ENCODE measurements around the gene ARMC9.
"Not testable (repeated sequence)": the region's sequence is repeated elsewhere in the genome, so short reads cannot be mapped to it uniquely, and the experiment has no call there.

Gene ARMC9, protein sequence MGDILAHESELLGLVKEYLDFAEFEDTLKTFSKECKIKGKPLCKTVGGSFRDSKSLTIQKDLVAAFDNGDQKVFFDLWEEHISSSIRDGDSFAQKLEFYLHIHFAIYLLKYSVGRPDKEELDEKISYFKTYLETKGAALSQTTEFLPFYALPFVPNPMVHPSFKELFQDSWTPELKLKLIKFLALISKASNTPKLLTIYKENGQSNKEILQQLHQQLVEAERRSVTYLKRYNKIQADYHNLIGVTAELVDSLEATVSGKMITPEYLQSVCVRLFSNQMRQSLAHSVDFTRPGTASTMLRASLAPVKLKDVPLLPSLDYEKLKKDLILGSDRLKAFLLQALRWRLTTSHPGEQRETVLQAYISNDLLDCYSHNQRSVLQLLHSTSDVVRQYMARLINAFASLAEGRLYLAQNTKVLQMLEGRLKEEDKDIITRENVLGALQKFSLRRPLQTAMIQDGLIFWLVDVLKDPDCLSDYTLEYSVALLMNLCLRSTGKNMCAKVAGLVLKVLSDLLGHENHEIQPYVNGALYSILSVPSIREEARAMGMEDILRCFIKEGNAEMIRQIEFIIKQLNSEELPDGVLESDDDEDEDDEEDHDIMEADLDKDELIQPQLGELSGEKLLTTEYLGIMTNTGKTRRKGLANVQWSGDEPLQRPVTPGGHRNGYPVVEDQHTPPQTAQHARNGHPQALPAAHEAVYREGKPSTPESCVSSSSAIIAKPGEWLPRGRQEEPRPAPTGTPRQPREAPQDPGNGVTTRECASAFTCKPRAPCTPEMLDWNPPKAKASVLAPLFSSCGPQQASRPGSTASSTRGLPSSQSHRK

DNA sequence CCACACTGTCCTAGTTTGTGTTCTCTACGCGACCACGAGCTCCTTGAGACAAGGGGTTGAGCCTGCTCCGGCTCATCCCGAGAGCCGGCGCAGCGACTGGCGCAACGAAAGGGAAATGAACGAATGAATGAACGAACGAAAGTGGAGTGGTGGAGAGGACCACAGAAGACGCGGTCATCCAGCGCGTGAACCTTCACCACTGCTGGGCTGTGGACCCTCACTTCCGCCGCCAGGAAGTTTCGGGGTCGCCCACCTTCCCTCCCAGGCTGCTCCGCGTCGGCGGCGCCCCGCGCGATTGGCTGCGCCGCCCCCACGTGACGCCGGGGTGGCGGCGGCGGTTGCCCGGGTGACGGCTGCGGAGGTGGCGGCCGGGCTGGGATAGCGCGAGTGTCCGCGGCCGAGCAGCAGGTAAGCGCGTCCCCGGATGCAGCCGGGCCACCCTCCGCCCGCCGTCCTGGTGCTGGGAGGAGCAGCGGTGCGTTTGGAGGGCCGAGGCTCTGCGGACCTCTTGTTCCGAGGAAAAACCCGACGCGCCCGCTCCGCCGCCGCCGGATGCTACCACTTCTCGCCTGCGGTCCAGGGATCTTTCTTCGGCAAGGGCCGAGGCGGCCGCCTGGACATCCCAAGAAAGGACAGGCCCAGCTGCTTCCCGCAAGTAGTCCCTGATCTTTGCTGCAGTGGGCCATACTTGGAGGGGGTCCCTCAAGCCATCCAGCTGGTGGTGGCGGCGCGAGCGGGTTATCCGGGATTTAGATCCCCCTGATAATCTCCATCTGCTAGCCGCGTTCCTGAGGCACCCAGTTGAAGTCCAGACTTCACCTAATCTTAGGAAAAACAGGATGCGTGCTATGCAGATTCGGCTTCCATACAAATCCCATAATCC, at the start of gene ARMC9:
Gene ARMC9, plus strand, starts transcription at position 341 of the 883 bp plus-strand sequence. CDS start 7,608 bp downstream, outside the sequence.
- DNase-seq = peak; percentile 64 to 97 (median 80)
- intact Hi-C loops (cut with DNase I) = loop anchor here (10.0 kb wide), 1 partner anchor 94 kb away; no protein-coding TSS in a partner anchor

DNA sequence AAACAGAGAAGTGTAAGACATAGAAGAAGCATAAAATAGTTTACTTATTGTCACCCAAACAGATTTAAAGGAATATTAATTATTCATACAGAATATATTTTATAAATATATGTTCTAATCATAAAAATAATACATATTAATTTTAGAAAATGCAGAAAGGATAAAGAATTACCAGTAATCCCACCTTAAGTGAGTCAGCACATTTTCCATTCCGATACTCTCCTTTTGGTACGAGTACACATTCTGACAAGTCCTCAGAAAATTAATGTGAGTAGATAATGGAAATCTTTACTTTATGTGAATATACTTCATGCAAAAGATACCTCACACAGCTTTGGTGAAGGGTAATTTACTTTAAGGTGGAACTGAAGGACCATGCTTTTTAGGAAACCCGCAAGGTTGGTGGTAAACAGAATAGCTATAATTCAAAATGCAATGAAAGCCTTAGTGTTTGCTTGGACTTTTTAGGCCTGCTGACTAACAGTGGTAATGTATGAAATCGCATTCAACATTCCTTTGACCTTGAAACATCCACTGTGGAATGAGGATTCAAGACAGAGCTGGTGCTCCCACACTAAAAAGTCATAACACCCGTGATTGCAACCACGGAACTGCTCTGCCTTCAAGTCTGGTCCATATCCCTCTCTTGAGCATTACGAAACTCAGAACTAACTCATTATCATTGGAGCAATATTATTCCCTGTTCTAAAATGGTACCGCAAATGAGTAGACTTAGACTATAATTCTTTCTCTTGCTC, 45.5 kb upstream of the ARMC9 start:
- no peak for DNase-seq
- intact Hi-C loops (cut with DNase I) = no loop called here

DNA sequence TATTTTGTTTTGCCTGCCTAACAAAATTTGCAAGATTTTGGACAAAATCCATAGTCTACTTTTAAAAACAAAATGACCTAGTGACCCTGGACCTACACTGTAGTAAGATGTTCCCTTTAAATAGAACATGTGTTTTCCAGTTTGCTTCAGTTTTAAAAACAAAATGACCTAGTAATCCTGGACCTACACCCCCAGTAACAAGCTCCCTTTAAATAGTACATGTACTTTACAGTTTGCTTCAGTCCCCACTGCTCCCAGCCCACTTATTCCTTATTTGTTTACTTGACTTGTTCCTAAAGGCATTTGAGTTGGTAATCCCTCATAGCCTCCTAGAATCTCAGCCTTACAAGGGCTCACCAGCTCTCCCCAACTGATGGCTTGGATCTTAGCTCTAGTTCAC, 39.1 kb upstream of the ARMC9 start:
- intact Hi-C loops (cut with DNase I) = no loop called here
- DNase-seq = no peak

DNA sequence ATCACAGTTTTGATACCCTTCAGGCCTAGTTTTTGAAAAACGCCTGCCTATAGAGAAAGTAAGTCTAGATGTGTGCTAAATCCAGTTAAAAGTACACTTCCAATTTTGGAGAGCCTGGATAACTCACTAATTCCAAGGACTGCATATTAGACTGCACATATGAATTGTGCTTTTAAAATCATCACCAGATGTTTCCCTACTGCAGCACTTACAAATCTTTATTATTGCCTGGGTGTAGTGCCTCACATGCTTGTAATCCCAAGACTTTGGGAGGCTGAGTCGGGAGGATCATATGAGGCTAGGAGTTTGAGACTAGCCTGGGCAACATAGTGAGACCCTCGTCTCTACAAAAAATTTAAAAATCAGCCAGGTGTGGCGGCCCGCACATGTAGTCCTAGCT, 37.7 kb upstream of the ARMC9 start:
- intact Hi-C loops (cut with DNase I) = no loop called here
- DNase-seq = no peak

DNA sequence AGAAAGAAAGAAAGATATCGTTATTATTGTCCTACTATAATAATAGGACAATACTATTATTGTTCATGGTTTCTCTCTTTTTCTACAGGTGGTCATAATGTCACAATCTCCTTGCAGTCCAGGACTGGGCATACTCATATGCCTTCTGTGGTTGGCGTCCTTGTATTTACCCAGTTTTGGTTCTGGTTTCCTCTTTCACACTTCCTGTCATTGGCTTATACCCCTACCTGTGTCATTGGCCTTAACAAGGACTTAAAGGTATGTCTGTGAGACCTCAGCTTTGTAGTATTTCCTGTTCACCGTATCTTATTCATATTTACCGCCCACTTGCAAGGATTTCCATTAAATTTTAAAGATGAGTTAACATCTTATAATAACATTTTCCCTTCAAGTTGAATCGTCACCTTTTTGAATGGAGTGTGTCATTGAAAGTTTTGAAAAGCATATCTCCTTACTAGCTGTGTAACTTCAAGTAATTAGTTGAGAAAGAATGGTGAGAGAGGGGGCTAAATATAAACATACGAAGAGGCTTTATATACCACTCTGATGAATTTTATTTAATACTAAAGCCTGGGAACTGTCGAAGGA, 37.1 kb upstream of the ARMC9 start:
- DNase-seq = no peak
- intact Hi-C loops (cut with DNase I) = no loop called here

DNA sequence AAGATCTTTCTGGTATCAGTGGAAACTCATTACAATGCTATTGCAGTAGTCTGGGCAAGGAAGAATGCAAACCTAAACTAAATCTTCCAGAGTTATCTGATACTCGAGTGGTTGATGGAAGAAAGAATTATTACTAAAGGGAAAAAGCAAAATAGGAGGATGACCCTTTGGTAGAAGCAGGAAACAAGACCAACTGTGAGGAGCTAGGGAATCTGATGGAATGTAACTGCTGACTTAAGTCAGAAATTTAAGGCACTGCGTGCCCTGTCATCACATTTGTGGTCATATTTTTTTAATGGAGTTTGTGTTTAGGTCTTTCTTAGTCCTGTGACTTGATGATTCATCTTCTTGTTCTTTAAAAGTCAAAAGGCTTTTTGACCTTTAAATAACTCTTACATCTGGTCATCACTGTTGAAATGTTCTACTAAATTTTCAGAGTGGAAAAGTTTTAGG, 36.5 kb upstream of the ARMC9 start:
- intact Hi-C loops (cut with DNase I) = no loop called here
- DNase-seq = no peak

DNA sequence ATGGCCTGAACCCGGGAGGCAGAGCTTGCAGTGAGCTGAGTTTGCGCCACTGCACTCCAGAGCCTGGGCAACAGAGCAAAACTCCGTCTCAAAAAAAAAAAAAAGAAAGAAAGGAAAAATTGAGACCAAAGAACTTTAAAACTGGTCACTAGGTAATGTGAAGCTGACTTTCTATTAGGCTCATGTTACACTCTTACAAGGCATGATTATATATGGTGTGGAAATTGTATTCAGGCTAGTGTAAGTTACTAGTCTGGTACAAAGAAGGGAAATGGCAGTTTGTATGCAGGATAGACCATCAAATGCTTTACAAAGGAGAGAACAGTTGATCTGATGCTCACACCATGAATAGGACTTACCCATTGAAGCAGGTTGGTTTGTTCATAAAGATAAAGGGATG, 35.4 kb upstream of the ARMC9 start:
- no peak for DNase-seq
- intact Hi-C loops (cut with DNase I) = no loop called here

DNA sequence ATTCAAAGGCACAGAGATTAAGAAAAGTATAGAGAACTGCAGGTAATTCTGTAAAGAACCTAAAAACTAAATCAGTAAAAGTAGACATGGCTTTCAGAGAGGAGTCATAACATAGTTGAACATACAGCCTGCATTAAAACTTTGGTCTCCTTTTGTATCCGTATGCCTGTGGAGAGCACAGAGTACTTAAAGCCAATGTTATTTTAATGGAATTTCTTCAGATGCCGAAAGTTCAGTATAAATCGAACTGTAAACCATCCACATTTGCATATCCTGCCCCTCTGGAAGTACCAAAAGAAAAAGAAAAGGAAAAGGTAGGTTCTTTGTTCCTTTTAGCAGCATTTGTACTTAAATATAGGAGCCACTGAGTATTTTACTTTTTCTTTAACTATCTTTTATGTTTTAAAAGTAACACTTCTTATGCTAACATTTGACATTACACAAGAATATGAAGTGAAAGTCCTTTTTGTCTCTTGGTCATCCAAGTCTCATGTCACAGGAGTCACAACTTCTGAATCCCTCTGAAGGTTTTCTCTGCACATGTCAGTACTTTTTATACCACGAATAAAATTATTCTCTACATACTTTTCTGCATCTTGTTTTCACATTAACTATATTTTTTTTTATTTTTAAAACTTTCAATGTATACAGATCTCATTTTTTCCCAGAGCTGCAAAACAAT, 34.9 kb upstream of the ARMC9 start:
- no peak for DNase-seq
- intact Hi-C loops (cut with DNase I) = no loop called here

DNA sequence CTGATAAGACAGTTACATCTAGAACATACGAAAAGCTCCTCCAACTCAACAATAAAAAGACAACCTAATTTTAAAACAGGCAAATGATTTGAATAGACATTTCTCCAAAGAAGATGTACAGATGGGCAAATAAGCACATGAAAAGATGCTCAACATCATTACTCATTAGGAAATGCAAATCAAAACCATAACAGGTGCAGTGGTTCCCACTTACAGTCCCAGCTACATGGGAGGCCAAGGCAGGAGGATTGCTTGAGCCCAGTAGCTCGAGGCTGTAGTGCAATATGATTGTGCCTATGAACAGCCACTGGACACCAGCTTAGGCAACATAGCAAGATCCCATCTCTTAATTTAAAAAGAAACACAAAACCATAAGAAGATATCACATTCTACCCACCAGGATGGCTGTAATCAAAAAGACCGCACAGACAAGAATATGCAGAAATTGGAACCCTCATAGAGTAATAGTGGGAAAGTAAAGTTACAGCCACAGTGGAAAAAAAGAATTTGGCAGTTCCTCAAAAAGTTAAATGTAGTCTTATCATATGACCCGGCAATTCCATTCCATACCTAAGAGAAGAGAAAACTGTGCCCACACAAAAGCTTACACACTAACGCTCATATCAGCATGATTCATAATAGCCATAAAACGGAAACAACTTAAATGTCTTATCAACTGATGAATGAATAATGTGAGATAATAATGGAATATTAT, 30.5 kb upstream of the ARMC9 start:
- DNase-seq = no peak
- intact Hi-C loops (cut with DNase I) = no loop called here

DNA sequence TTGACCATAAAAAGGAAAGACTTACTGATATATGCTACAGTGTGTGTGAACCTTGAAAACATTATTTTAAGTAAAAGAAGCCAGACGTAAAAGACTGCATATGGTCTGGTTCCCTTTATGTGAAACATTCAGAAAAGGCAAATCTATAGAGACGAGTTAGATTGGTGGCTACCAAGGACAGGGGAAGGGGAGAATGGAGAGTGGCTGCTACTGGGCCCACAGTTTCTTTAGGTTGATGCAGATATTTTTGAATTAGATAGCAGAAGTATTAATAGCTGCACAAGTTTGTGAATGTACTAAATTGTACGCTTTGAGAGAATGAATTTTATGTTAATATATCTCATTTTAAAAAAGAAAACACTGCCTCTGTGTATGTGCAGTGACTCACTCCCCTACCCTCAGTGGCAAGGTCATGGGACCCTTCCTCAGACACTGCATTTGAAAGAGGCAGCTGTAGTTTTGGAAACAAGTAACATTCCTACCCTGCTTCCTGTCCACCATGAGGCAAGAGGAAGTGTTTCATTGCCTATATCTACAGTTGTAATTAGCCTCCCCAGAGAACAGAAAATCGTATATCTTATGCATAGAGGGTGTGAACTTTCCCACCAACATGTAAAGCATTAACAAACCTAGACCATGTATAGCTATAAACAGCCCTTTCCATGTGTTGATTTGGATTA, 29.8 kb upstream of the ARMC9 start:
- intact Hi-C loops (cut with DNase I) = no loop called here
- no peak for DNase-seq

DNA sequence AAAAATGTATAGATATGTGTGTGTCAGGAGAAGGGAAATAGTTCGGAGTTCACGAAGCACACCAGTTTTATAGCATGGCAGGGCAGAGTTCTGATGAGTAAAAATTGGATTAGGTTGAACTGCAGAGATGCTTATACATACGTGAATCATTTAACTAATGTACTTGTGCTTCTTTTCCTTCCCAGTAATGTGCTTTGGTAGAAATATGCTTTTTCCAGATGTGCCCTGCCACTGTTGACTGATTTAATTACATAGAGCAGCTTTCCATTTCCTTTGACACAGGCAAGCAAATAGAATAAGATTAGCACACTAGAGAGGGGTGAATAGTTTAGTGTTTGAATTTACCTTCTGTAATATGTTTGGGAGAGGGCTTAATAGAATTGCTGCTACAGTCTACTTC, 28.9 kb upstream of the ARMC9 start:
- intact Hi-C loops (cut with DNase I) = no loop called here
- DNase-seq = no peak

DNA sequence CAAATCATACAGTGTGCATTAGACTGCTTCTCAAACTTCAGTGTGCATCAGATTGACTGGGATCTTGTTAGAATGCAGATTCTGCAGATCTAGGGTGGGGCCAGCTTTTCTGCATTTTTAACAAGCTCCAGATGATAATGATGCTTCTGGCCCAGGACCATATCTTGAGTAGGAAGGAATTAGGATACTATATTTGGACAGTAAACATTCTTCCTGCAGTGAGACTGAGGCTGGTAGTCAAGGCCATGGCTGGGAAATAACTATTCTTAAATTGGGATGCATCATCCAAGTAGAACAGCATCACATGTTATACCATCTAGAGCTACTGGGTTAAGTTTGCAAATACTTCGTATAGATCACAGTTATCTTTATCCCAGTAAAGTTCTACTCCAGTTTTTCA, 28.4 kb upstream of the ARMC9 start:
- DNase-seq = no peak
- intact Hi-C loops (cut with DNase I) = no loop called here

DNA sequence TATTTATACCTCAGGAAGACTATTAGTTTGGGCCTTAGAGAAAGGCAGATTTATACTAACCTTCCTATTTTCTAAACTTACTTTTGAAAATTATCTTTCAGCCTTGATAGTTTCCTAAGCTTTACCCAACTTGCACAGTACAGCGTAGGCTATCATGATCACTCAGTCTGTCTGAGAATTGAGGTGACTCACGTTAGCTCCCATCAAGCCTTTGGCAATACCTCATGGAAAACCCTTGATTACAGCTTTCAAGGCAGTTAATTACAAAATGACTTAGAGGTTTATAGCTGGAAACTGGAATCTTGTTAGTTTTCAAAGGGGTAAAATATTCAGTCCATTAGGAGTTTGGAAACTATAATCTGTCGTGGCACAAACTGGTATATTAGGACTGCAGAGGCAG, 26.4 kb upstream of the ARMC9 start:
- intact Hi-C loops (cut with DNase I) = no loop called here

DNA sequence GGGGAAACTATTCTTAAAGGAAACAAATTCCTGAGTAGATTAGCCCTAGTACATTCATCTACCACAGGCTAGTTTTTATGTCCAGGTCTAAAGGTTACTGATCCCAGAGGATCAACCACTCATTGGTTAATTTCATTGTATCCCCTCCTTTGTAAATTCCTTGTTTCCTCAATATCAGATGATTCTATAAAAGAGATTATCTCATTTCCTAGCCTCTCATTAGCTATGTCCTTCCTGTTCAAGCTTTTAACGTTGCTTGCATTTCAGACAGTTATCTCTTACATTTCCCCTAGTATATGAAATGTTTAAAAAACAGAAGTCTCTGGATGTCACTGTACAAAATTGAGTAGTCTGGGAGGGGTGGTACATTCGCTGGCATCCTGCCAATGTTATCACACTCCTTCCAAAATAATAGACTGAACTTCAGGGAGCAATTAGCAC, 24.2 kb upstream of the ARMC9 start:
- DNase-seq = no peak
- intact Hi-C loops (cut with DNase I) = no loop called here

More for the DNA sequence above, 26.4 kb upstream of the ARMC9 start:
- no peak for DNase-seq

DNA sequence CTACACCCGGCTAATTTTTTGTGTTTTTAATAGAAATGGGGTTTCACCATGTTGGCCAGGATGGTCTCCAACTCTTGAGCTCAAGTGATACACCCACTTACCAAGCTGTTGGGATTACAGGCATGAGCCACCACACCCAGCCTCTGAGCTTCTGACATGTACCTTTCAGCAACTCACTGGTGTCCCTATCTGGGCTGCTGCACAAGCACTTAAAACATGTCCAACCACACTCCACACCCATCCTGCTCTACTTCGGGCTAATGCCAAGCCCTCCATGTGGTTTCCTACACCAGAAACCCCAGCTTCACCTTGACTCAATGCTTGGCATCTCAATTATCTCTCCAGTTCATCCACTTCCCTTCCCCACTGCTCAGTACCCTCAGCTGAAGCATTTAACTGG, 22.4 kb upstream of the ARMC9 start:
- DNase-seq = no peak
- intact Hi-C loops (cut with DNase I) = no loop called here

DNA sequence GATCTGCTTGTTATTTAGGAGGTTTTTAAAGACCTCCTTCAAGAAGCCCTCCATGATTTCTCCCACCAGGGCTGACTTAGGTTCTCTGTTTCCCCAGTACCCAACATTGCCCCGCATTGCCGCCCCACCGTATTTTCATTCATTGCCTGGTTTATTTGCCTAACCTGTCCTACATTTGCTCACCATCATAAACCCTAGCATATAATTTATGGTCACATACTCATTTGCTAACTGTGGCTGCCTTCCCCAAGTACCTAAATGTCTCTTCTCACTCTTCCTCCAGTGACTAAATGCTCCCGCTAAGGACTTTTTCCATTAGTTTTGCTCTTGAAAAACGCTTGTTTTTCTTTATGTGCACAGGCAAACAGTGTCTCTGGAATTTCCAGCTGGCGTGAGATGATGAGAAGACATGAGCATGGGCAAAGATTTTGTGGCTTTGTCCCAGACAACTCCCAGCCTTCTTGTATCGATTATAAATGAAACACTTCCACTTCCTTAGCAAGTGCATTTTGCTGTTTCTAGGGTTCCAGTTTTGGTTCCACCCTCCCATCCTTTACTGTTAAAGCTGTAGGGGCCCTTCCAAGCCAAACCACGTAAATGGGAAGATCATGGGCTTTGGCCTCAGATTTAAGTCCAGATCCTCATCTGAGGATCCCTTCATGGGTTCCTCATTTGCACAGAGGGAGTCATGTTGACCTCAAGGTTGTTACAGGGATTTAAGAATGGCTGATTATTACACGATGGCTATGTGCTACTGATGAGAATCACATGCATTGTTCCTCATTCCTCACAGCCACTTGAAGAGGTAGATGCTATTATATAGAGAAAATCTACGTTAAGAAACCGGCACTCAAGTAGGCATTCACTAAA, 21.0 kb upstream of the ARMC9 start:
- intact Hi-C loops (cut with DNase I) = no loop called here
- no peak for DNase-seq

DNA sequence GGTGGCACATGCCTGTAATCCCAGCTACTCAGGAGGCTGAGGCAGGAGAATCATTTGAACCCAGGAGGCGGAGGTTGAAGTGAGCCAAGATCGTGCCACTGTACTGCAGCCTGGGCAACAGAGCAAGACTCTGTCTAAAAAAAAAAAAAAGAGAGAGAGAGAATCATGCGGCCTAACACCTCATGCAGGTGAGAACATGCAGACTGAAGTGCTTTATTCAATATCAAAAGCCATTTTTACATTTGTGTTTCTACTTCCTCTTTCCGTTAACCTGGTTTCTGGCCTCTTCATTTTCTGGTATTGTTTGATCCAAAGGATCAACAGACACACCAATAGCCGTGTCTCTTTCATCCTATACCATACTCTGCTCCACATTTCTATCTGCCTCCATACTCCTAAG, 19.6 kb upstream of the ARMC9 start:
- intact Hi-C loops (cut with DNase I); DNase-seq: not testable (repeated sequence)

All from posterior cingulate gyrus (tissue), 11 donors.